GM03348 (cell line): ENCODE measurements around the gene DUS1L.

ENCODE experiments used
- DNase-seq: peaks from one replicate; pipeline ENCODE4 v3.0.0; 2012; ENCODE audit warnings: low spot score

The DUS1L gene

GRCh38 chr17:82055023-82055964 is 10.3 kb downstream of the DUS1L start:
- no peak for DNase-seq

- no peak for DNase-seq
Measured at GRCh38 chr17:82054351-82055022, 11.1 kb downstream of the DUS1L start.

- DNase-seq = no peak
Measured at GRCh38 chr17:82053556-82054263, 11.9 kb downstream of the DUS1L start.

- no peak for DNase-seq
Measured at GRCh38 chr17:82053130-82053529, 12.5 kb downstream of the DUS1L start.

- DNase-seq = peak; percentile 36
Measured at GRCh38 chr17:82052638-82053059, 13.0 kb downstream of the DUS1L start.

- DNase-seq = peak; percentile 93
Measured at GRCh38 chr17:82051776-82052637, 13.6 kb downstream of the DUS1L start, which contains the start of the genes GPS1 and RFNG. GPS1 (plus strand) TSS chr17:82051898; CDS start chr17:82051932, 34 bp downstream. RFNG (minus strand) TSS chr17:82051811; CDS start chr17:82051766, 45 bp downstream.

GRCh38 chr17:82050761-82051641 is 14.6 kb downstream of the DUS1L start:
- DNase-seq = peak; percentile 56

- no peak for DNase-seq
Measured at GRCh38 chr17:82050152-82050760, 15.3 kb downstream of the DUS1L start.

GRCh38 chr17:82049521-82049971 is 16.1 kb downstream of the DUS1L start:
- no peak for DNase-seq

- no peak for DNase-seq
Measured at GRCh38 chr17:82049106-82049505, 16.5 kb downstream of the DUS1L start.

GRCh38 chr17:82048571-82048971 is 17.0 kb downstream of the DUS1L start:
- no peak for DNase-seq

GRCh38 chr17:82047914-82048570 is 17.6 kb downstream of the DUS1L start:
- DNase-seq = no peak

GRCh38 chr17:82047379-82047778 is 18.2 kb downstream of the DUS1L start:
- no peak for DNase-seq

GRCh38 chr17:82046903-82047302 is 18.7 kb downstream of the DUS1L start:
- DNase-seq = no peak

- no peak for DNase-seq
Measured at GRCh38 chr17:82045936-82046484, 19.6 kb downstream of the DUS1L start.

GRCh38 chr17:82043507-82043906 is 22.1 kb downstream of the DUS1L start:
- no peak for DNase-seq

GRCh38 chr17:82042649-82043048 is 23.0 kb downstream of the DUS1L start:
- no peak for DNase-seq

GRCh38 chr17:82041144-82041814 is 24.3 kb downstream of the DUS1L start:
- no peak for DNase-seq
